CD4-positive, alpha-beta T cell treated with Interleukin-15 for 1 hour (primary cell): ENCODE data around the gene FGGY.
"Not testable (repeated sequence)": the region's sequence is repeated elsewhere in the genome, so short reads cannot be mapped to it uniquely, and the experiment has no call there.

Source experiments
- DNase-seq: peaks from one replicate; pipeline ENCODE4 v3.0.0-alpha.2; 2020

The FGGY gene

GRCh38 chr1:59453297-59453968, 156.5 kb downstream of the FGGY start:
- DNase-seq, result no peak

DNA sequence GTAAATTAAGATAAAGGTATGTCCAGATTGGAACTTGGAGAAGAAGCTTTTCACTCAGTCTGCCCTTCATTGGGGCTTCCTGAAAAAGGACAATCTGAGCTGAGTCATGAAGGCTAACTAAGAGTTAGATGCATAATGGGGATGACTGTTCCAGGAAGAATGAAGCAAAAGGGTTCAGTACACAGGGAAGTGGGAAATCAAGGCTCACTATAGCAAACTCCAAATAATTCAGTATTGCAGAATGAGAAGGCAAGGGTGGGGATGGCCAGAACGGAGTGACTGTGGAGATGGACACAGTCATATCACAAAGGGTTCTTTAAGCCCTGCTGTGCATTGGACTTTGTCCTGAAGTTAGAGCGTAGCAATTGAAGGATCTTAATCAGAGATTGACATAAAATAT, 158.3 kb downstream of the FGGY start:
- DNase-seq, result no peak

- no peak for DNase-seq
These were observed 160.9 kb downstream of the FGGY start for GRCh38 chr1:59457786-59458185.

DNA sequence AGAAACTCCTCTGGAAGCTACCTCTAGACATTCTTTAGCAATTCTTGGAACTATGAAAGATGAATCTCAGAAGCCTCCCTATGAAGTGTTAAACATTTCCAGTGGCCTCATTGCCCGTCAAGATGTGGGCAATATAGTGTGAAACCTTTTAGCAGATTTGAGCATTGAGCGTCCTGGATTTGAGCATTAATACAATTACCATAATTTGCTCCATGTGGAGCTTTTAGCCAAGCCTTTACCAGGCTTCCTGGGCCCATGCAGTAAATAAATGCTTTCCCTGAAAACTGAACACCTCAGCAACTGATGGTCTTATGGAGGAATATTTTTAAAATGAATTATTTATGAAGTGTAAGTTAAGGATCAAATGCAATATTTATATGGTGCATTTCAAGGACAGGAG, 162.0 kb downstream of the FGGY start:
- no peak for DNase-seq

DNA sequence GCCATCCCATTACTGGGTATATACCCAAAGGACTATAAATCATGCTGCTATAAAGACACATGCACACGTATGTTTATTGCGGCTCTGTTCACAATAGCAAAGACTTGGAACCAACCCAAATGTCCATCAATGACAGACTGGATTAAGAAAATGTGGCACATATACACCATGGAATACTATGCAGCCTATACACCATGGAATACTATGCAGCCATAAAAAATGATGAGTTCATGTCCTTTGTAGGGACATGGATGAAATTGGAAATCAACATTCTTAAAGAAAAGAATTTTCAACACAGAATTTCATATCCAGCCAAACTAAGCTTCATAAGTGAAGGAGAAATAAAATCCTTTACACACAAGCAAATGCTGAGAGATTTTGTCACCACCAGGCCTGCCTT, 166.0 kb downstream of the FGGY start:
- not testable (repeated sequence) for DNase-seq

DNA sequence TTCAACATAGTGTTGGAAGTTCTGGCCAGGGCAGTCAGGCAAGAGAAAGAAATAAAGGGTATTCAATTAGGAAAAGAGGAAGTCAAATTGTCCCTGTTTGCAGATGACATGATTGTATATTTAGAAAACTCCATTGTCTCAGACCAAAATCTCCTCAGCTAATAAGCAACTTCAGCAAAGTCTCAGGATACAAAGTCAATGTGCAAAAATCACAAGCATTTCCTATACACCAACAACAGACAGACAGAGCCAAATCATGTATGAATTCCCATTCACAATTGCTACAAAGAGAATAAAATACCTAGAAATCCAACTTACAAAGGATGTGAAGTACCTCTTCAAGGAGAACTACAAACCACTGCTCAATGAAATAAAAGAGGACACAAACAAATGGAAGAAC, 168.6 kb downstream of the FGGY start:
- not testable (repeated sequence) for DNase-seq

DNA sequence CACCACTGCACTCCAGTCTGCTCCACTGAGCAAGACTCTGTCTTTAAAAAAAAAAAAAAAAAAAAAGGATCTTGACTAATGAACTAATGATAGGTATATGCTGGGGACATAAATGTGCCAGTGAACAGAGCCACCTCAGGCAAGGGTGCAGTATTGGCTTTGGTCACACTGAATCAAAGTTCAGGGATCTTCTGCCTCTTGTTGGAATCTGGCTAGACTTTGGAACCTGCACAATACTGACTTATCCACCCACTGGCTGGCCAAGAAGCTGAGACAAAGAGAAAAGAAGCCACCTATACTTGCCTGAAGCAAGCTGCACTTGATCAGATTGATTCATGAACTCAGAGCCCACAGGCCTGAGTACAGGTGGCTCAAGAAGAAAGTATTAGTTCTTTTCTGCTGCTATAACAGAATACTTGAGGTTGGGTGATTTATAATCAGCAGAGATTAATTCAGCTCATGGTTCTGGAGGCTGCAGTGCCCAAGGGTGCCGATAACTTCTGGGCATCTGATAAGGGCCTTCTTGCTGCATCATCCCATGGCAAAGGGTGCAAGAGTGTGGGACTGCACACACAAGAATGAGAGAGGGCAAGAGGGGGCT, 172.0 kb downstream of the FGGY start:
- no peak for DNase-seq

DNA sequence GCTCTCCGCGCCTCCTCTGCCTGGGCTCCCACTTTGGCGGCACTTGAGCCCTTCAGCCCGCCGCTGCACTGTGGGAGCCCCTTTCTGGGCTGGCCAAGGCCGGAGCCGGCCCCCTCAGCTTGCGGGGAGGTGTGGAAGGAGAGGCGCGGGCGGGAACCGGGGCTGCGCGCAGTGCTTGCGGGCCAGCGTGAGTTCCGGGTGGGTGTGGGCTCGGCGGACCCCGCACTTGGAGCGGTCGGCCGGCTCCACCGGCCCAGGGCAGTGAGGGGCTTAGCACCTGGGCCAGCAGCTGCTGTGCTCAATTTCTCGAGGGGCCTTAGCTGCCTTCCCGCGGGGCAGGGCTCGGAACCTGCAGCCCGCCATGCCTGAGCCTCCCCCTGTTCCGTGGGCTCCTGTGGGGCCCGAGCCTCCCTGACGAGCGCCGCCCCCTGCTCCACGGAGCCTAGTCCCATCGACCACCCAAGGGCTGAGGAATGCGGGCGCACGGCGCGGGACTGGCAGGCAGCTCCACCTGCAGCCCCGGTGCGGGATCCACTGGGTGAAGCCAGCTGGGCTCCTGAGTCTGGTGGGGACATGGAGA, 175.2 kb downstream of the FGGY start:
- DNase-seq, result not testable (repeated sequence)

DNA sequence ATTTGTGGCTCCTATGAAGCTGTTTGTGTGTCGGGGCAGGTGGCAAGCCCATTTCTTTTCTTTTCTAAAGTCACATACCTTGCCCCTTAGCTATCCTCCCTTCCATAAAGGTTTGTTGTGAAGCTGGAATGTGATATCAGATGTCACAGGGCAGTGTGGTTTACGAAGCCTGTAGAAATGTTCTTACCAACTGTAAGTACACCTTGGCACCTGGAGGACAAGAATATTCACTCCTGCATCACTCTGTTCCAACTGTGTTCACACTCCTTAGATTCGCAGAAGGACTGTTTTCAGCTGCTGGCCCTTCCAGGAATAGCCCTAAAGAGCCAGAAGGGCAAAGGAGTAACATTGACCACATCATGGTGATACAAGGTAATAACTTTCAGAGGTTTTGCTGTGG, 176.9 kb downstream of the FGGY start:
- DNase-seq, result no peak

- no peak for DNase-seq
These were observed 177.6 kb downstream of the FGGY start for GRCh38 chr1:59474496-59474895.

DNA sequence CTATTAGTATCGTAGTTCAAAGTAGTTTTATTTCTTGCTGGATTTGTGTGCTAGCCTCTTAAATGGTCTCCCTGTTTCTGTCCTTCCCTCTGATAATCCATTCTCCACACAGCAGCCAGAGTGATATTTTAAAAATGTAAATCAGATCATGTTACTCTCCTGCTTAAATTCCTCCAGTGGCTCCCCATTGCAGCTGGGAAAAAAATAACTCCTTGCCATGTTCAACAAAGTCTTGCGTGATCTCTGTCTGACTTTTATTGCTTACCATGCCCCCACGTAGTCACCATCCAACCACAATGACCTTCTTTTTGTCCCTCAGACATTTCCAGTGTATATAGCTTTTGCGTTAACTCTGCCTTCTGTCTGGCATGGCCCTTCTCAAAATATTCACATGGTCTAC, 178.8 kb downstream of the FGGY start:
- DNase-seq, result no peak

GRCh38 chr1:59477286-59477685, 180.4 kb downstream of the FGGY start:
- DNase-seq, result no peak

DNA sequence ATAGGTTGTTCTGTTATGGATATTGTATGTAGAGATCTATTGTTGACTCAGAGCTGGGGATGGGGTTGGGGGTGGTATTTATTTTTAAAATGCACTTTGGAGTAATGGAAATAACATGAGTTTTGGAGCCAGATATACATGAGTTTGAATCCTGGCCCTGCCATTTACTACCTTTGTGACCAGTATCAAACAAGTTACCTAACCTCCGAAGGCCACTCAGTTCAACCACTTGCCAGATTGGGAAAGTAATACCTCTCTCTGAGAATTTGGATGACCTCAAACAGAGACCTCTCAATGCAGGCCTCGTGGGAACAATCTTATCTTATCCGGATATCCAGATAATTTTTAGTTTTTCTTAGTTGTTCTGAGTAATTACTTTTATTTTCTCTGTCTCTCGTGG, 181.0 kb downstream of the FGGY start:
- DNase-seq, result no peak

- DNase-seq, result no peak
These were observed 181.9 kb downstream of the FGGY start for GRCh38 chr1:59478822-59479221.

- DNase-seq, result no peak
These were observed 183.4 kb downstream of the FGGY start for GRCh38 chr1:59480188-59480888.

DNA sequence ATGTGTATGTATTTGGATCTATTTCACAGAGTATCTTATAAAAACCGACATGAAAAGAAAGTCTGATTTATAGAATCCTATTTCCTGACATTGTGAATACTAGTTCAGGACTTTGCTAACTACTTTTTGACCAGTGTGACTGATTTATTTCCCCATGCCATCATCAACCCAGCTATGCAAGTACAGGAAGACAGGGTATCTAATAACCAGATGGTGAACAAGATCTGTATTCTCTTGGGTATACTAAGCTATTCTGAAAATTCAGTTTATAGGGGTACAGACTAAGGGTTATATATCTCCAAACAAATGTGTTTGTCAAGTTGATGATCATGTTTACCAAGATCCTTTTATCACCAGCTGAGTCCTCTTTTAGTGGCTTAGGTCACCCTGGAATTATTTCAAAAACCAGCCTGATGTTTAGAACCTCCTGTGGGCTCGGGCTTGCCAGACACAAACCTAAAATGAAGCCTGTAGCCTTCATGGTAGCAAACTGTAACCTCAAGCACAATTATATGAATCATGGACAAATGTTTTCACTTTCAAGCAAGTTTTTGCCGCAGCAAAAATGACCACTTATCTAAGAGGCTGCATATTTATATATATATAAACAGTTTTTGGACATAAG, 185.1 kb downstream of the FGGY start:
- no peak for DNase-seq

DNA sequence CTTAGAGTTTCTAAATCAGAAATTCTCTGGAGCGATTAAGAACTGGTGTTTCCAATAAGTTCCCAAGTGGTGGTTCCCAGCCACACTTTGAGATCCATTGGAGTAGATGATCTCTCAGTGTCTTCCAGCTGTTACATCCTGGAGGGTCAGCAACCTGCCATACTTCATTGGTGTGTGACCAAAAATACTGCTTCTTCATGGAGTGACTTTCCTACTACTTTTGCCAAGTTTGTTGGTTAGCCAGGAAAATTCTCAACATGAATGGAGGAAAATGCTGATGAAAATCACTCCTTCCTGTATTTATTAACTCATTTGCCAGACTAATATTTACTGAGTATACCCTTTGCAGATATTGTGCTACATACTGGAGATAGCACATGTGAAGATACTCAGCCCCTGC, 186.1 kb downstream of the FGGY start:
- no peak for DNase-seq

- DNase-seq, result no peak
These were observed 187.2 kb downstream of the FGGY start for GRCh38 chr1:59484096-59484495.

- DNase-seq, result no peak
These were observed 188.3 kb downstream of the FGGY start for GRCh38 chr1:59485171-59485570.

DNA sequence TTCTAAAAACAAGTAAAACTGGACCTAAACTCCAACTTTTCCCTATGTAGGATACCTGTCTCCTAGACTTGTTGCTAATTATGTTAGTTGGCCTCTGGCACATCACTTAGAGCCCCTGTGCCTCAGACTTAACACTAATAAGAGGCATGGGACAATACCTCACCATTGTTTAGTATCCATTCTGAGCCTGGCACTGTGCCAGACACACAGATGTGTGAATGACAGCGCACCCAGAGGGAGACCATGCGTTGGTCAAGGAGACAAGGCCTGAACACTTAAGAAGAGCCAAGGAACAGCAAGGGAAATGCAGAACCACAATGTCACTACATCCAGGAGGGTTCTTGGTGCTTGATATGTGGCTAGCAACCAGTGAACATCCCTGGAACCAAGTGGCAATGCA, 189.1 kb downstream of the FGGY start:
- DNase-seq, result no peak

- DNase-seq, result no peak
These were observed 189.7 kb downstream of the FGGY start for GRCh38 chr1:59486615-59487014.

GRCh38 chr1:59487335-59488031, 190.6 kb downstream of the FGGY start:
- no peak for DNase-seq

DNA sequence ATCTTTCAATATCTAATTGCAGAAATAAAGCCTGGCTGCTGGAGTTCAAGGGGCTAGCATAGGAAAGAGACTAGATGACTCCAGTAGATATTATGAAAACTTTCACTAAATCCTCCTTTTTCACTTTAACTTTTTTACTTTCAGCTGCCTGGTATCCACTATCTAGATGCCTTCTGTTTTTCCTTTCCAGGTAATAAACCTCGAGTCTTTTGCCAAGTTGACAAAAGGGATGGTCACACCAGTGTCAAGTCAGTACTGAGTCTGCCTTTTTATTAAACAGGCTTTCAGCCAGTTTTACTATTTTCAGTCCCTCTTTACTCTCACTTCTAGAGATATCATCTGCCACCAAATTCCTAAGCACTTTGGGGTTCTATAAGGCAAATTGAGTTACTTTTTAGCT, 195.6 kb downstream of the FGGY start:
- DNase-seq, result no peak
